ENCODE results near the gene RCSD1. TPM values are rescaled to one million over a fixed set of nuclear protein-coding genes. Genes with fewer than 3 reads are reported as not detected.

Gene RCSD1
- total and polyA plus RNA-seq, 2 donors (not counting 3 experiments of a cell fraction or from before 2014, with no cell fraction given), result 0.08 to 1.00 TPM

DNA sequence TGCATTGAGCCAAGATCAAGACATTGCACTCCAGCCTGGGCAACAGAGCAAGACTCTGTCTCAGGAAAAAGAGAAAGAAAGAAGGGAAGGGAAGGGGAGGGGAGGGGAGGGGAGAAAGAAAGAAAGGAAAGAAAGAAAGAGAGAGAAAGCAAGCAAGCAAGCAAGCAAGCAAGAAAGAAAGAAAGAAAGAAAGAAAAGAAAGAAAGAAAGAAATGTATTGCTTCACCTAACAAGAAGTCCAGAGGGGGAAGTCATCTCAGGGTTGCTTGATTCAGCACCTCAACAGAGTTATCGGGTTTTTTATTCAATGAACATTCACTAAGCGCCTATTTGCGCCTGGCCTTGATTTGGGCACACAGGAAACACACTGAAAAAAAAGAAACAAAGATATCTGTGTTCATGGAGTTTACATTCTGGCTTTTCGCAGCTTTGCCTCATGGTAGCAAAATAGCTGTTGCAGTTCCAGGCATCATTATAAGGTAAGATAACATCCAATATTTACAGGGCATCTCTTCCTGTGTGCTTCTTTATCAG, 8.2 kb upstream of the RCSD1 start:
- Histone ChIP-seq H3K4me3 (replicated peaks in 1 of 3; ENCODE audit: insufficient read depth in 1 of 3, low read depth in 1 of 3, low read length in 3 of 3) (no peak overlapping the region), H3K36me3 (ENCODE audit: control insufficient read depth in 2 of 2, extremely low read depth in 1 of 2, insufficient read depth in 2 of 2, low read length in 2 of 2) (no peaks in the 10 kb centered on the region), H3K9me3 (replicated peaks; ENCODE audit: control insufficient read depth, insufficient read depth, low read length) (no peaks in the 10 kb centered on the region), H3K79me2 (ENCODE audit: control insufficient read depth, insufficient read depth, low read length) (no peaks in the 10 kb centered on the region), H3K4me1 (ENCODE audit: control insufficient read depth, extremely low read depth, insufficient read depth, low read length) (no peaks in the 10 kb centered on the region), H4K20me1 (replicated peaks; ENCODE audit: control insufficient read depth, extremely low read depth, insufficient read depth, low read length) (no peaks in the 10 kb centered on the region), H3K27me3 (ENCODE audit: control insufficient read depth in 2 of 2, insufficient read depth in 2 of 2, low read length in 2 of 2) (no peaks in the 10 kb centered on the region), H2AFZ (ENCODE audit: low read depth, low read length) (no peak overlapping the region), H3K27ac (ENCODE audit: insufficient read depth, low read depth, low read length) (no peak overlapping the region), H3K9me1 (replicated peaks; ENCODE audit: control insufficient read depth, extremely low read depth, insufficient read depth, low read length) (no peaks in the 10 kb centered on the region), H3K4me2 (ENCODE audit: insufficient read depth, low read length) (no peak overlapping the region), H3K9ac (replicated peaks; ENCODE audit: extremely low read depth, insufficient read depth, low read length) (no peak overlapping the region)
- POLR2A ChIA-PET, result no interaction called here
- FAIRE-seq (no peak), DNase-seq (ENCODE audit: low read depth, low spot score) (no peak)
- intact Hi-C loops (cut with micrococcal nuclease) (no loop called here), dilution Hi-C loops (cut with MboI; ENCODE audit: extremely low pct_ligation_motif_present, low sequenced_read_pairs) (no loop called here)
- no TSS peak for BruUV-seq (replicated peaks)
- TF ChIP-seq, protein P1, sequence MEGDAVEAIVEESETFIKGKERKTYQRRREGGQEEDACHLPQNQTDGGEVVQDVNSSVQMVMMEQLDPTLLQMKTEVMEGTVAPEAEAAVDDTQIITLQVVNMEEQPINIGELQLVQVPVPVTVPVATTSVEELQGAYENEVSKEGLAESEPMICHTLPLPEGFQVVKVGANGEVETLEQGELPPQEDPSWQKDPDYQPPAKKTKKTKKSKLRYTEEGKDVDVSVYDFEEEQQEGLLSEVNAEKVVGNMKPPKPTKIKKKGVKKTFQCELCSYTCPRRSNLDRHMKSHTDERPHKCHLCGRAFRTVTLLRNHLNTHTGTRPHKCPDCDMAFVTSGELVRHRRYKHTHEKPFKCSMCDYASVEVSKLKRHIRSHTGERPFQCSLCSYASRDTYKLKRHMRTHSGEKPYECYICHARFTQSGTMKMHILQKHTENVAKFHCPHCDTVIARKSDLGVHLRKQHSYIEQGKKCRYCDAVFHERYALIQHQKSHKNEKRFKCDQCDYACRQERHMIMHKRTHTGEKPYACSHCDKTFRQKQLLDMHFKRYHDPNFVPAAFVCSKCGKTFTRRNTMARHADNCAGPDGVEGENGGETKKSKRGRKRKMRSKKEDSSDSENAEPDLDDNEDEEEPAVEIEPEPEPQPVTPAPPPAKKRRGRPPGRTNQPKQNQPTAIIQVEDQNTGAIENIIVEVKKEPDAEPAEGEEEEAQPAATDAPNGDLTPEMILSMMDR (IDR thresholded peaks at IDR 0.05; ENCODE audit: extremely low read depth in 1 of 2, insufficient read depth in 1 of 2, low read depth in 1 of 2, low read length in 2 of 2), result no peak
- no peak for TF ChIP-seq GATA2 (IDR thresholded peaks at IDR 0.05; ENCODE audit: insufficient read depth, insufficient read length, low read depth, low read length)
- TF ChIP-seq EZH2 (IDR thresholded peaks at IDR 0.05; ENCODE audit: borderline replicate concordance, low read depth, low read length, severe bottlenecking), result no peak
- TF ChIP-seq, protein P2, sequence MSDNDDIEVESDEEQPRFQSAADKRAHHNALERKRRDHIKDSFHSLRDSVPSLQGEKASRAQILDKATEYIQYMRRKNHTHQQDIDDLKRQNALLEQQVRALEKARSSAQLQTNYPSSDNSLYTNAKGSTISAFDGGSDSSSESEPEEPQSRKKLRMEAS (IDR thresholded peaks at IDR 0.05; ENCODE audit: insufficient read depth, insufficient read length), result no peak
- no peak for TF ChIP-seq POLR2A (IDR thresholded peaks at IDR 0.05; ENCODE audit: low read depth, low read length)
- no peak for TF ChIP-seq FOS (IDR thresholded peaks at IDR 0.05; ENCODE audit: borderline replicate concordance, insufficient read depth, low read length)
- TF ChIP-seq JUN (IDR thresholded peaks at IDR 0.05; ENCODE audit: borderline replicate concordance, insufficient read depth, insufficient read length, low read depth), result no peak
- TF ChIP-seq MYC (IDR thresholded peaks at IDR 0.05; ENCODE audit: low read depth, low read length), result no peak
- no peak for TF ChIP-seq POLR2AphosphoS5 (IDR thresholded peaks at IDR 0.05; ENCODE audit: insufficient read depth, low read depth, low read length)
- CTCF ChIA-PET, result no interaction called here
